Heart left ventricle (tissue), 13 donors: ENCODE results near the gene PLEKHG4B.

ENCODE experiments used
- CTCF ChIP-seq, 12 donors: fragments of 200-600 bp; sonication (generic) in 4 of 12; IDR thresholded peaks; one replicate each; pipeline versions ENCODE4 v1.5.0 to v1.8.0; 2018 to 2022; ENCODE audit warnings: antibody characterized with exemption in 12 of 12, mild to moderate bottlenecking in 5 of 12
- POLR2A ChIP-seq, 2 donors: fragments of 450-650 bp; IDR thresholded peaks; one replicate each; pipeline ENCODE4 v1.6.1; 2017; ENCODE audit warnings: antibody characterized with exemption in 2 of 2, mild to moderate bottlenecking in 2 of 2, moderate library complexity in 2 of 2
- donor health status: ischemic (EF 13 %, LVEDD 7.1; RV severe dilation, severe dysfunction).
- donor health status: DM: no; HTN: yes; CAD: no.
- donor health status: DM: no; HTN: no; CAD: no.
- donor health status: ischemic (EF 25% LVEDD 6.9; RV normal size, moderate dysfunction).
- donor health status: ischemic (EF 25% LVEDD 5.7; RV mildly dilated, moderate dysfunction).
- donor health status: ischemic (EF 35%, LVEDD 5.7; RV mildly dilated, moderate dysfunction).
- donor health status: nonischemic (EF 11% LVEDD 7.7; RV severe dilation, severe dysfunction).
- donor health status: DM: yes; HTN: yes; CAD: no.
- donor health status: PGD.
- donor health status: ischemic (EF 29% LVEDD 5.4; RV normal size, mild dysfunction).
- donor health status: nonischemic (EF 23%, LVEDD 6.1; RV moderate dilation, normal function).

GRCh38 chr5:217494-218456 lies 125.8 kb downstream of the PLEKHG4B start, which contains the start of the genes CCDC127 and SDHA:
- TF ChIP-seq CTCF (IDR thresholded peaks at IDR 0.05), result peak in 10 of 12 donors; percentile 16 to 63 (median 40)
- TF ChIP-seq POLR2A (IDR thresholded peaks at IDR 0.05), result peak in 1 of 2 donors; percentile 96
